HepG2 (cell line): ENCODE data around the gene EIF6. TPM values are rescaled to one million over a fixed set of nuclear protein-coding genes. Genes with fewer than 3 reads are reported as not detected.

Experiments used
- HDAC6 ChIP-seq: fragments of 200-600 bp; sonication (generic); IDR thresholded peaks from 2 replicates; pipeline ENCODE4 v1.7.0; 2017; ENCODE audit warnings: mild to moderate bottlenecking, antibody characterized with exemption, low read length, low read depth
- KMT2A ChIP-seq: sonication (generic); formaldehyde crosslinking; IDR thresholded peaks from 2 replicates; pipeline ENCODE4 v1.4.0; 2020; ENCODE audit warnings: missing genetic modification reagents
- LCORL ChIP-seq, 2 experiments: fragments of 450-650 bp in 1 of 2; sonication (generic) in 1 of 2; formaldehyde crosslinking in 1 of 2; IDR thresholded peaks; 2 replicates each; pipeline versions ENCODE4 v1.5.0 to v1.6.1; 2017 to 2020; ENCODE audit warnings: antibody characterized with exemption in 1 of 2, missing genetic modification reagents in 1 of 2
- PHB2 ChIP-seq: fragments of 450-650 bp; IDR thresholded peaks from 2 replicates; pipeline ENCODE4 v1.6.1; 2018; ENCODE audit not compliant: partially characterized antibody
- TGIF2 ChIP-seq: IDR thresholded peaks from 2 replicates; pipeline ENCODE4 v1.6.1; 2016; ENCODE audit warnings: control low read depth, missing compliant biosample characterization
- ZNF670 ChIP-seq: sonication (generic); formaldehyde crosslinking; IDR thresholded peaks from 2 replicates; pipeline ENCODE4 v1.8.0; 2022; ENCODE audit warnings: mild to moderate bottlenecking, missing genetic modification reagents, borderline replicate concordance
- ZNF773 ChIP-seq: sonication (generic); formaldehyde crosslinking; IDR thresholded peaks from 2 replicates; pipeline ENCODE4 v1.4.0; 2020; ENCODE audit warnings: missing genetic modification reagents, borderline replicate concordance
- polyA plus RNA-seq, 8 experiments: library from polyadenylated mRNA; depleted of rRNA in 3 of 8; stranded (reverse) in 7 of 8; unstranded in 1 of 8; fragments of >200 nt; fragmentation: Illumina TruSeq in 4 of 8; extraction: Trizol in 4 of 8; gene quantifications; 2 replicates each; pipeline versions ENCODE4 v1.2.1 to v1.2.3, GENCODE V29; 2011 to 2016; ENCODE audit warnings: low read depth in 4 of 8, missing spikeins in 1 of 8, mixed read lengths in 1 of 8; ENCODE audit not compliant: insufficient read depth in 1 of 8
- total RNA-seq, 5 experiments: library from RNA; depleted of rRNA; stranded (reverse); fragments of >200 nt; fragmentation: Illumina TruSeq; extraction: Trizol; gene quantifications; 2 replicates each; pipeline ENCODE4 v1.2.3, GENCODE V29; 2016; ENCODE audit warnings: low read depth in 1 of 5
- TF ChIP-seq, protein P1 (sequence below): sonication (generic); formaldehyde crosslinking; IDR thresholded peaks from 2 replicates; pipeline ENCODE4 v1.9.0; 2022; ENCODE audit warnings: low read depth, missing genetic modification reagents
- TF ChIP-seq, protein P2 (sequence below): sonication (generic); formaldehyde crosslinking; IDR thresholded peaks from 2 replicates; pipeline ENCODE4; 2020; ENCODE audit warnings: missing genetic modification reagents, mild to moderate bottlenecking, borderline replicate concordance
- TF ChIP-seq, protein P3 (sequence below): IDR thresholded peaks from 2 replicates; pipeline ENCODE4 v1.6.1; 2016; ENCODE audit warnings: missing compliant biosample characterization, missing genetic modification reagents, borderline replicate concordance
- TF ChIP-seq, protein P4 (sequence below): sonication (generic); formaldehyde crosslinking; IDR thresholded peaks from 2 replicates; pipeline ENCODE4 v1.4.0; 2020; ENCODE audit warnings: mild to moderate bottlenecking, missing genetic modification reagents
- TF ChIP-seq, protein P5 (sequence below): sonication (generic); formaldehyde crosslinking; IDR thresholded peaks from 2 replicates; pipeline ENCODE4 v1.4.0; 2020; ENCODE audit warnings: mild to moderate bottlenecking, missing genetic modification reagents
- TF ChIP-seq, protein P6 (sequence below): sonication (generic); formaldehyde crosslinking; IDR thresholded peaks from 2 replicates; pipeline ENCODE4 v1.4.0; 2020; ENCODE audit warnings: missing genetic modification reagents

EIF6 gene
- total and polyA plus RNA-seq, 2 of the 13 experiments (the other 11 are each of a cell fraction or from before 2014, with no cell fraction given), result 462 to 466 TPM

DNA sequence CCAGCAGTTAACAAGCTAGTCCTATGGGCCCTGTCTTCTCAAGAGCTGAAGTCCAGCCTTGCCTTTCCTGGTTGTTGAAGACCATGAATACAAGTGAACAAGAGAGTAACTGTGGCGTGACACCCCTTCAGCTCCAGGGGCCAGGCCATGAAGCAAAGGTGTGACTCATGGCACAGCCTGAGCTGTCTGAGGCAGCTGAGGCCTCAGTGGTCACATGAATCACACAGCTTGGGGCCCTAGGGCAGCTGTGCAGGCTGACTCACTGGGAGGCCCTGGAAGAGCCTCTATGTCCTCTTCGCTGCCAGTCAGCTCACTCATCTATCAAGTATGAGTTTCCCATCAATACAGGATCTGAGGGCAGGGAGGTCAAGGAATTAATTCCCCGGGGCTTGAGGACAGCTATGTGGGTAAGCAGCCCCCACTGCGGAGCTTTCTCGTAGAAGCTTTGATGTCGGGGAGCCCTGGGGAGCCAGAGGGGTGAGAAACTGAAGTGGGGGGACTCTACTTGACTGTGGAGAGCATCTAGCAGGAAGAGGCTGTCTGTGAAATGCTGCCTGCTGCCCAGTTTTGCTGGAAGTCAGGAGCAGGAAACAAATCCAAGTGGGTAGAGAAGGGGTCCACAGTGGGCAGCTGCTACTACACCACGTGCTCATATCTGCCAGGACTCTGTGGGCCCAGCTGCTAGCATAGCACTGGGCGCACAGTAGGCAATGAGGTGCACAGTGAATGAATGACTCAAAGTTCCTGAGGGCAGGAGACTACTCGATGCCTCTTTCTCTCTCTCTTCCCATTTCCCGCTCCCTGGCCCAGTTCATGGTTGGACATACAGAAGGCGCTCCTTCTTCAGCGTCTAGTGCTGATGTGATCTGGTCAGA is 21.3 kb upstream of the EIF6 start (continued):
- TF ChIP-seq, protein P1, sequence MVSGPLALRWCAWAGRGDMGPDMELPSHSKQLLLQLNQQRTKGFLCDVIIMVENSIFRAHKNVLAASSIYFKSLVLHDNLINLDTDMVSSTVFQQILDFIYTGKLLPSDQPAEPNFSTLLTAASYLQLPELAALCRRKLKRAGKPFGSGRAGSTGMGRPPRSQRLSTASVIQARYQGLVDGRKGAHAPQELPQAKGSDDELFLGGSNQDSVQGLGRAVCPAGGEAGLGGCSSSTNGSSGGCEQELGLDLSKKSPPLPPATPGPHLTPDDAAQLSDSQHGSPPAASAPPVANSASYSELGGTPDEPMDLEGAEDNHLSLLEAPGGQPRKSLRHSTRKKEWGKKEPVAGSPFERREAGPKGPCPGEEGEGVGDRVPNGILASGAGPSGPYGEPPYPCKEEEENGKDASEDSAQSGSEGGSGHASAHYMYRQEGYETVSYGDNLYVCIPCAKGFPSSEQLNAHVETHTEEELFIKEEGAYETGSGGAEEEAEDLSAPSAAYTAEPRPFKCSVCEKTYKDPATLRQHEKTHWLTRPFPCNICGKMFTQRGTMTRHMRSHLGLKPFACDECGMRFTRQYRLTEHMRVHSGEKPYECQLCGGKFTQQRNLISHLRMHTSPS, result 0 out of 2 replicates have a peak, but pooled peaks have one; percentile 38
- TF ChIP-seq HDAC6, result no peak
- TF ChIP-seq ZNF670 (CRISPR knock-in tag), result no peak
- TF ChIP-seq, protein P2, sequence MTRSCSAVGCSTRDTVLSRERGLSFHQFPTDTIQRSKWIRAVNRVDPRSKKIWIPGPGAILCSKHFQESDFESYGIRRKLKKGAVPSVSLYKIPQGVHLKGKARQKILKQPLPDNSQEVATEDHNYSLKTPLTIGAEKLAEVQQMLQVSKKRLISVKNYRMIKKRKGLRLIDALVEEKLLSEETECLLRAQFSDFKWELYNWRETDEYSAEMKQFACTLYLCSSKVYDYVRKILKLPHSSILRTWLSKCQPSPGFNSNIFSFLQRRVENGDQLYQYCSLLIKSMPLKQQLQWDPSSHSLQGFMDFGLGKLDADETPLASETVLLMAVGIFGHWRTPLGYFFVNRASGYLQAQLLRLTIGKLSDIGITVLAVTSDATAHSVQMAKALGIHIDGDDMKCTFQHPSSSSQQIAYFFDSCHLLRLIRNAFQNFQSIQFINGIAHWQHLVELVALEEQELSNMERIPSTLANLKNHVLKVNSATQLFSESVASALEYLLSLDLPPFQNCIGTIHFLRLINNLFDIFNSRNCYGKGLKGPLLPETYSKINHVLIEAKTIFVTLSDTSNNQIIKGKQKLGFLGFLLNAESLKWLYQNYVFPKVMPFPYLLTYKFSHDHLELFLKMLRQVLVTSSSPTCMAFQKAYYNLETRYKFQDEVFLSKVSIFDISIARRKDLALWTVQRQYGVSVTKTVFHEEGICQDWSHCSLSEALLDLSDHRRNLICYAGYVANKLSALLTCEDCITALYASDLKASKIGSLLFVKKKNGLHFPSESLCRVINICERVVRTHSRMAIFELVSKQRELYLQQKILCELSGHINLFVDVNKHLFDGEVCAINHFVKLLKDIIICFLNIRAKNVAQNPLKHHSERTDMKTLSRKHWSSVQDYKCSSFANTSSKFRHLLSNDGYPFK (CRISPR knock-in tag), result no peak
- TF ChIP-seq, protein P3, sequence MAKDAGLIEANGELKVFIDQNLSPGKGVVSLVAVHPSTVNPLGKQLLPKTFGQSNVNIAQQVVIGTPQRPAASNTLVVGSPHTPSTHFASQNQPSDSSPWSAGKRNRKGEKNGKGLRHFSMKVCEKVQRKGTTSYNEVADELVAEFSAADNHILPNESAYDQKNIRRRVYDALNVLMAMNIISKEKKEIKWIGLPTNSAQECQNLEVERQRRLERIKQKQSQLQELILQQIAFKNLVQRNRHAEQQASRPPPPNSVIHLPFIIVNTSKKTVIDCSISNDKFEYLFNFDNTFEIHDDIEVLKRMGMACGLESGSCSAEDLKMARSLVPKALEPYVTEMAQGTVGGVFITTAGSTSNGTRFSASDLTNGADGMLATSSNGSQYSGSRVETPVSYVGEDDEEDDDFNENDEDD, result peak; percentile 75
- TF ChIP-seq, protein P4, sequence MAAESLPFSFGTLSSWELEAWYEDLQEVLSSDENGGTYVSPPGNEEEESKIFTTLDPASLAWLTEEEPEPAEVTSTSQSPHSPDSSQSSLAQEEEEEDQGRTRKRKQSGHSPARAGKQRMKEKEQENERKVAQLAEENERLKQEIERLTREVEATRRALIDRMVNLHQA (CRISPR knock-in tag), result no peak
- TF ChIP-seq, protein P5, sequence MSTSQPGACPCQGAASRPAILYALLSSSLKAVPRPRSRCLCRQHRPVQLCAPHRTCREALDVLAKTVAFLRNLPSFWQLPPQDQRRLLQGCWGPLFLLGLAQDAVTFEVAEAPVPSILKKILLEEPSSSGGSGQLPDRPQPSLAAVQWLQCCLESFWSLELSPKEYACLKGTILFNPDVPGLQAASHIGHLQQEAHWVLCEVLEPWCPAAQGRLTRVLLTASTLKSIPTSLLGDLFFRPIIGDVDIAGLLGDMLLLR (CRISPR knock-in tag), result no peak
- TF ChIP-seq PHB2, result no peak
- TF ChIP-seq LCORL (IDR thresholded peaks at IDR 0.05), result no peak
- TF ChIP-seq LCORL (CRISPR knock-in tag; IDR thresholded peaks at IDR 0.05), result no peak
- peak; percentile 61; the same call in 1 of the 2 replicates for TF ChIP-seq TGIF2 (CRISPR knock-in tag)
- TF ChIP-seq ZNF773, result no peak
- TF ChIP-seq, protein P6, sequence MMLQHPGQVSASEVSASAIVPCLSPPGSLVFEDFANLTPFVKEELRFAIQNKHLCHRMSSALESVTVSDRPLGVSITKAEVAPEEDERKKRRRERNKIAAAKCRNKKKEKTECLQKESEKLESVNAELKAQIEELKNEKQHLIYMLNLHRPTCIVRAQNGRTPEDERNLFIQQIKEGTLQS (CRISPR knock-in tag), result peak; percentile 81; the same call in 1 of the 2 replicates
- no peak for TF ChIP-seq KMT2A (CRISPR knock-in tag)
